PFSK-1 (cell line): ENCODE measurements around the gene PIP5KL1.

Experiments
- FOXP2 ChIP-seq: optimal IDR thresholded peaks from 2 replicates; pipeline ENCODE3; 2011; ENCODE audit warnings: borderline replicate concordance, control low read depth, inconsistent platforms; ENCODE audit not compliant: insufficient read depth; ENCODE audit errors: extremely low read length, extremely low read depth
- POLR2AphosphoS5 ChIP-seq: IDR thresholded peaks from 2 replicates; pipeline ENCODE4 v1.6.1; 2012; ENCODE audit warnings: low read depth, mild to moderate bottlenecking, control low read depth, low read length, moderate library complexity
- SIN3A ChIP-seq: IDR thresholded peaks from 2 replicates; pipeline ENCODE4 v1.6.1; 2012; ENCODE audit warnings: mild to moderate bottlenecking, low read length, moderate library complexity, borderline replicate concordance; ENCODE audit not compliant: insufficient read depth
- TAF1 ChIP-seq: IDR thresholded peaks from 2 replicates; pipeline ENCODE4 v1.6.1; 2012; ENCODE audit warnings: low read length, control low read depth, borderline replicate concordance; ENCODE audit not compliant: insufficient read depth

GRCh38 chr9:127961613-127962155 is 31.1 kb upstream of the PIP5KL1 start:
- TF ChIP-seq TAF1 (no peak), SIN3A (no peak), POLR2AphosphoS5 (no peak), FOXP2 (no peak)
